Liver (tissue), 9 donors: ENCODE results near the gene ARID3A. TPM values are rescaled to one million over a fixed set of nuclear protein-coding genes. Genes with fewer than 3 reads are reported as not detected.

Experiments
- DNase-seq: peaks from one replicate; pipeline ENCODE4 v3.0.0-alpha.2; 2017; ENCODE audit warnings: low spot score
- H3K27ac ChIP-seq, 2 donors: one replicate each; pipeline ENCODE4 v1.7.0; 2013; ENCODE audit warnings: inconsistent platforms in 2 of 2, low read length in 2 of 2, control low read depth in 1 of 2, low read depth in 1 of 2, mild to moderate bottlenecking in 1 of 2
- H3K27me3 ChIP-seq, 4 donors: one replicate each; pipeline versions ENCODE4 v1.6.1 to v1.7.0; 2013; ENCODE audit warnings: low read length in 3 of 4, inconsistent platforms in 1 of 4, mild to moderate bottlenecking in 1 of 4, moderate library complexity in 1 of 4; ENCODE audit not compliant: control insufficient read depth in 4 of 4, insufficient read depth in 4 of 4
- H3K36me3 ChIP-seq, 4 donors: one replicate each; pipeline versions ENCODE4 v1.6.1 to v1.7.0; 2013; ENCODE audit warnings: low read length in 3 of 4, mild to moderate bottlenecking in 3 of 4, low read depth in 1 of 4, moderate library complexity in 1 of 4; ENCODE audit not compliant: control insufficient read depth in 4 of 4, insufficient read depth in 3 of 4
- H3K4me1 ChIP-seq, 4 donors: one replicate each; pipeline versions ENCODE4 v1.6.1 to v1.7.0; 2013; ENCODE audit warnings: low read length in 3 of 4, mild to moderate bottlenecking in 3 of 4, moderate library complexity in 1 of 4; ENCODE audit not compliant: control insufficient read depth in 4 of 4, insufficient read depth in 4 of 4
- H3K4me3 ChIP-seq, 3 donors: one replicate each; pipeline versions ENCODE4 v1.6.1 to v1.7.0; 2013; ENCODE audit warnings: low read length in 3 of 3, control low read depth in 1 of 3, low read depth in 1 of 3, mild to moderate bottlenecking in 1 of 3
- H3K9ac ChIP-seq, 2 donors: one replicate each; pipeline ENCODE4 v1.7.0; 2013; ENCODE audit warnings: low read length in 2 of 2, mild to moderate bottlenecking in 2 of 2, moderate library complexity in 2 of 2, control low read depth in 1 of 2, low read depth in 1 of 2
- H3K9me3 ChIP-seq, 4 donors: one replicate each; pipeline versions ENCODE4 v1.6.1 to v1.7.0; 2013; ENCODE audit warnings: low read length in 3 of 4; ENCODE audit not compliant: control insufficient read depth in 4 of 4
- ATF3 ChIP-seq: IDR thresholded peaks from 2 replicates; pipeline ENCODE4 v1.6.1; 2016; ENCODE audit warnings: antibody characterized with exemption
- EGR1 ChIP-seq, 2 donors: IDR thresholded peaks; 2 replicates each; pipeline ENCODE4 v1.6.1; 2016 to 2018; ENCODE audit warnings: antibody characterized with exemption in 2 of 2, low read depth in 2 of 2
- FOXA1 ChIP-seq: IDR thresholded peaks from 2 replicates; pipeline ENCODE4 v1.6.1; 2016; ENCODE audit warnings: antibody characterized with exemption
- FOXA2 ChIP-seq: IDR thresholded peaks from 2 replicates; pipeline ENCODE4 v1.6.1; 2016; ENCODE audit warnings: antibody characterized with exemption
- GABPA ChIP-seq, 2 donors: IDR thresholded peaks in 1 of 2; conservative IDR thresholded peaks in 1 of 2; 2 replicates each; pipeline ENCODE4 v1.6.1; 2016; ENCODE audit warnings: antibody characterized with exemption in 2 of 2, mild to moderate bottlenecking in 1 of 2, moderate library complexity in 1 of 2
- HNF4G ChIP-seq: IDR thresholded peaks from 2 replicates; pipeline ENCODE4 v1.6.1; 2016; ENCODE audit warnings: antibody characterized with exemption
- JUND ChIP-seq, 2 donors: IDR thresholded peaks; 2 replicates each; pipeline ENCODE4 v1.6.1; 2016; ENCODE audit warnings: antibody characterized with exemption in 2 of 2
- NR2F2 ChIP-seq: IDR thresholded peaks from 2 replicates; pipeline ENCODE4 v1.6.1; 2016; ENCODE audit warnings: antibody characterized with exemption
- RAD21 ChIP-seq, 2 donors: IDR thresholded peaks; 2 replicates each; pipeline ENCODE4 v1.6.1; 2016; ENCODE audit warnings: antibody characterized with exemption in 2 of 2, mild to moderate bottlenecking in 2 of 2
- REST ChIP-seq: IDR thresholded peaks from 2 replicates; pipeline ENCODE4 v1.6.1; 2016; ENCODE audit warnings: antibody characterized with exemption, mild to moderate bottlenecking
- RXRA ChIP-seq, 2 donors: IDR thresholded peaks; 2 replicates each; pipeline ENCODE4 v1.6.1; 2017 to 2018; ENCODE audit warnings: antibody characterized with exemption in 2 of 2, mild to moderate bottlenecking in 1 of 2
- SP1 ChIP-seq: IDR thresholded peaks from 2 replicates; pipeline ENCODE4 v1.6.1; 2018; ENCODE audit warnings: antibody characterized with exemption, mild to moderate bottlenecking
- TAF1 ChIP-seq: conservative IDR thresholded peaks from 2 replicates; pipeline ENCODE4 v1.6.1; 2016; ENCODE audit warnings: antibody characterized with exemption, mild to moderate bottlenecking
- YY1 ChIP-seq: IDR thresholded peaks from 2 replicates; pipeline ENCODE4 v1.6.1; 2016; ENCODE audit warnings: antibody characterized with exemption, mild to moderate bottlenecking
- ZBTB33 ChIP-seq: IDR thresholded peaks from 2 replicates; pipeline ENCODE4 v1.6.1; 2016; ENCODE audit warnings: antibody characterized with exemption
- WGBS: extraction: QIAGEN DNeasy Blood & Tissue Kit; methylation state at CpG from one replicate; pipeline ENCODE4 v1.1.7; 2013; 5-methylcytosine and 5-hydroxymethylcytosine counted together
- polyA plus RNA-seq, 2 donors: library from polyadenylated mRNA; stranded (reverse) in 1 of 2; unstranded in 1 of 2; fragments of 200-250 nt in 1 of 2; fragments of >200 nt in 1 of 2; fragmentation: Nextera tagmentation in 1 of 2; extraction: Ambion mirVana in 1 of 2; gene quantifications; one replicate each; pipeline versions ENCODE4 v1.2.1 to v1.2.3, GENCODE V29; 2013 to 2015
- total RNA-seq, 2 donors: library from RNA; depleted of rRNA; stranded (reverse); fragments of >200 nt; gene quantifications; one replicate each; pipeline ENCODE4 v1.2.3, GENCODE V29; 2014
- TF ChIP-seq, protein P1 (sequence below): fragments of 150-350 bp; IDR thresholded peaks from 2 replicates; pipeline ENCODE4 v1.5.1; 2017; ENCODE audit warnings: improper control_type of control experiment, low read depth, low read length; ENCODE audit not compliant: missing input control
- donor health status: healthy.
- donor health status: healthy.
- donor health status: healthy.
- donor health status: healthy.
- donor health status: healthy.

Gene ARID3A
- total and polyA plus RNA-seq, 4 donors, result 0.74 to 42.4 (median 3.1) TPM

DNA sequence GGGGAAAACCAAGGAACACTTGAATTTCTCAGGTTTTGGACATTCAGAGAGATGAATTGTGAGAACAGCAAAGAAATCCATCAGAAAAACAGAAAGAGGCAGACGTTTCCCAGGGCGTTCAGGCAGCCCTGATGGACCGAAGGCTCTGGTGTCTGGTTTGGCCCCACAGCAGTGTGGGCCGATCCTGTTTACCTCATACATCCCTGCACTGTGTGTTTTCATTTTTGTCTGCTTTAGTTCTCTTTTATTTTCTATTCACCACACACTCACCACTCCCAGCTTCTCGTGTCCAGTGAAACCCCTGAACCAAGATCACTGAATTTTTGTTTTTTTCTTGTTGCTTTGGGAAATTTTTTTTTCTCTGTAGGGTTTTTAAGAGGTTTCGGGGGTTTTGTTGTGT lies 46.4 kb downstream of the ARID3A start:
- 99% methylated on average over 6 of the region's 6 CpGs for WGBS
- no peak for TF ChIP-seq TAF1
- TF ChIP-seq GABPA (IDR thresholded peaks at IDR 0.05 in 1 of 2, conservative IDR thresholded peaks at IDR 0.05 in 1 of 2), result no peak
- no peak for TF ChIP-seq RAD21 (IDR thresholded peaks at IDR 0.05)
- no peak for TF ChIP-seq FOXA2
- TF ChIP-seq HNF4G, result no peak
- TF ChIP-seq YY1, result no peak
- no peak for TF ChIP-seq ZBTB33
- no peaks in the 10 kb centered on the region for H3K4me1 ChIP-seq
- no peak overlapping the region for H3K4me3 ChIP-seq
- H3K9ac ChIP-seq, result no peak overlapping the region
- H3K27ac ChIP-seq, result no peak overlapping the region
- no peaks in the 10 kb centered on the region for H3K27me3 ChIP-seq
- no peak for DNase-seq
- H3K36me3 ChIP-seq, result peaks cover 6 to 17% (median 8%) of the 10 kb centered on the region in 4 donors
- peaks cover 2 to 5% (median 4%) of the 10 kb centered on the region in 4 donors for H3K9me3 ChIP-seq

- Histone ChIP-seq H3K36me3 (peaks cover 3 to 9% (median 8%) of the 10 kb centered on the region in 4 donors), H3K4me3 (no peak overlapping the region), H3K4me1 (no peaks in the 10 kb centered on the region), H3K9me3 (peaks cover 2 to 5% (median 4%) of the 10 kb centered on the region in 4 donors), H3K27ac (no peak overlapping the region), H3K27me3 (no peaks in the 10 kb centered on the region), H3K9ac (no peak overlapping the region)
- TF ChIP-seq HNF4G (no peak), NR2F2 (no peak), ZBTB33 (no peak), ATF3 (no peak), TAF1 (no peak), FOXA2 (no peak), FOXA1 (no peak), EGR1 (IDR thresholded peaks at IDR 0.05; ENCODE audit: low read depth in 2 of 2) (no peak), RAD21 (IDR thresholded peaks at IDR 0.05) (no peak), RXRA (IDR thresholded peaks at IDR 0.05) (no peak), SP1 (no peak), GABPA (IDR thresholded peaks at IDR 0.05 in 1 of 2, conservative IDR thresholded peaks at IDR 0.05 in 1 of 2) (no peak), JUND (IDR thresholded peaks at IDR 0.05) (no peak), REST (no peak), YY1 (no peak)
- TF ChIP-seq, protein P1, sequence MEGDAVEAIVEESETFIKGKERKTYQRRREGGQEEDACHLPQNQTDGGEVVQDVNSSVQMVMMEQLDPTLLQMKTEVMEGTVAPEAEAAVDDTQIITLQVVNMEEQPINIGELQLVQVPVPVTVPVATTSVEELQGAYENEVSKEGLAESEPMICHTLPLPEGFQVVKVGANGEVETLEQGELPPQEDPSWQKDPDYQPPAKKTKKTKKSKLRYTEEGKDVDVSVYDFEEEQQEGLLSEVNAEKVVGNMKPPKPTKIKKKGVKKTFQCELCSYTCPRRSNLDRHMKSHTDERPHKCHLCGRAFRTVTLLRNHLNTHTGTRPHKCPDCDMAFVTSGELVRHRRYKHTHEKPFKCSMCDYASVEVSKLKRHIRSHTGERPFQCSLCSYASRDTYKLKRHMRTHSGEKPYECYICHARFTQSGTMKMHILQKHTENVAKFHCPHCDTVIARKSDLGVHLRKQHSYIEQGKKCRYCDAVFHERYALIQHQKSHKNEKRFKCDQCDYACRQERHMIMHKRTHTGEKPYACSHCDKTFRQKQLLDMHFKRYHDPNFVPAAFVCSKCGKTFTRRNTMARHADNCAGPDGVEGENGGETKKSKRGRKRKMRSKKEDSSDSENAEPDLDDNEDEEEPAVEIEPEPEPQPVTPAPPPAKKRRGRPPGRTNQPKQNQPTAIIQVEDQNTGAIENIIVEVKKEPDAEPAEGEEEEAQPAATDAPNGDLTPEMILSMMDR, result no peak
- no peak for DNase-seq
- 91% methylated on average over 29 of the region's 29 CpGs for WGBS
Observed at GRCh38 chr19:973726-974563, 48.1 kb downstream of the ARID3A start.
